GM04504 (cell line): ENCODE measurements around the gene TARBP1.
A peak's percentile ranks its signal among the peaks of the same experiment; 100 is the strongest.
"Not testable (repeated sequence)": the region's sequence is repeated elsewhere in the genome, so short reads cannot be mapped to it uniquely, and the experiment has no call there.

Source experiments
- DNase-seq: peaks from one replicate; pipeline ENCODE4 v3.0.0-alpha.2; 2012; ENCODE audit warnings: low read depth

Gene TARBP1

DNA sequence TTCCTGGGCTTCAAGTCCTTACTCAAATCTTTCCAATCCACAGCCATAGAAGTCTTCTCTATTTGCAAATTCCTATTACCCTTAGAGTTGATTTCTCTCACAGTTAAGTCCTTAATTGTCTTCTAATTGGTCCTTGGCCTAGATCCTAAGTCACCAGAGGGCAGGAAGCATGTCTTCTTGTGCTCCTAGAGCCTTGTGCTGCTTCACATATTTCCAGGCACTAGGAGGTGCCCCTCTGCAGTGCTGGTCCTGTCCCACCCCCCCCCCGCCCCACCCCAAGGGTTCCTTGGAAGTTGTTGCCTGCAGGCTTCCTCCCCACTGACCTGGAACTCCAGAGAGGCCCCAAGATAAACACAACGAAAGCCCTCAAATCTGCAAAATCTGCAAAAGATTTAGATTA lies 28.1 kb upstream of the TARBP1 start:
- no peak for DNase-seq

DNA sequence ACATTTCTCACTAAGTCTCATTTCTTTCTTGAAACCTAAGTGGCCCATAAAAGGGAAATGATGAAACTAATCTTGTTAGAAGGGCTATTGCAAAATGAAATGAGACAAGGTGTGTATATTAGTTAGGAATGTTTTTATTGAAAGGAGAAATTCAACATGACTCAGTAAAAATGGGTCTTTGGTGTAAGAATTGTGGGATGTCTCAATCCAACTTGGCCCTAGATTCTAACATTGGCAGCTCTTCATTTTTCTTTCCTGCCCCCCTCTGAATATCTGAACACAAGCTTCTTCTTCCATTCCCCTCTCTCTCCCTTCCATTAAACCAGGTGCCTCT lies 26.8 kb upstream of the TARBP1 start:
- DNase-seq = peak; percentile 54

DNA sequence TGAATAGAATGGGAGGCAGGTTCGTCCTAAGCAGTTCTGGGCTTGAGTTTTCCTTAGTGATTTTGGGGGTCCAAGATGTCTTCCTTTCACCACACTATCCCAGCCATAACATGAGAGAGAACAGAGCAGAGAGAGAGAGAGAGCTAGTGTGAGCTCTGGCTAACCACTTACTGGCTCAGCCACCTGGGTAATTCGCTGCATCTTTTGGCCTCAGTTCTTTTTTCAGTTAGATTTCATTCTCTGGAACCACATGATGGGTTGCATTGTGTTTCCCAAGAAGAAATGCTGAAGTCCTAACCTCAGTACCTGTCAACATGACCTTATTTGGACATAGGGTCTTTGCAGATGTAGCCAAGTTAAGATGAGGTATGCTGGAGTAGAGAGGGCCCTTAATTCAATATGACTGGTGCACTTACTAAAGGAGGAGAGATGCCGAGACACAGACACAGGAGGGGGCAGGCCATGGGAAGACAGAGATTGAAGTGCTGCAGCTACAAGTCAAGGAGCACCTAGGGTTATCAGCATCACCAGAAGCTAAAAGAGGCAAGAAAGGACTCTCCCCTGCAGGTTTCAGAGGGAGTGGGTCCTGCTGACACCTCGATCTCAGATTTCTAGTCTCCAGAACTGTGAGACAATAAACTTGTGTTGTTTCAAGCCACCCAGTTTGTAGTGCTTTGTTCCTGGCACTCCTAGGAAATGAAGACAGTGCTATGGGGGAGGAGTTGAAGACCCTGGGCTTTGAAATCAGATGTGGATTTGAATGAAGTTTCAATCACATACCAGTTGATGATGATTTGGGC lies 26.2 kb upstream of the TARBP1 start:
- no peak for DNase-seq

DNA sequence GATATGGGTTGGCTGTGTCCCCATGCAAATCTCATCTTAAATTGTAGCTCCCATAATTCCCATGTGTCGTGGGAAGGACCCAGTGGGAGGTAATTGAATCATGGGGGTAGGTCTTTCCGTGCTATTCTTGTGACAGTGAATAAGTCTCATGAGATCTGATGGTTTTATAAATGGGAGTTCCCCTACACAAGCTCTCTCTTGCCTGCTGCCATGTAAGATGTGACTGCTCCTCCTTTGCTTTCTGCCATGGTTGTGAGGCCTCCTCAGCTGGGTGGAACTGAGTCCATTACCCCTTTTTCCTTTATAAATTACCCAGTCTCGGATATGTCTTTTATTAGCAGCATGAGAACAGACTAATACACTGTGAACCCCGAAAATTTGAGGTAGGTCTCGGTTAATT lies 25.3 kb upstream of the TARBP1 start:
- DNase-seq = not testable (repeated sequence)

DNA sequence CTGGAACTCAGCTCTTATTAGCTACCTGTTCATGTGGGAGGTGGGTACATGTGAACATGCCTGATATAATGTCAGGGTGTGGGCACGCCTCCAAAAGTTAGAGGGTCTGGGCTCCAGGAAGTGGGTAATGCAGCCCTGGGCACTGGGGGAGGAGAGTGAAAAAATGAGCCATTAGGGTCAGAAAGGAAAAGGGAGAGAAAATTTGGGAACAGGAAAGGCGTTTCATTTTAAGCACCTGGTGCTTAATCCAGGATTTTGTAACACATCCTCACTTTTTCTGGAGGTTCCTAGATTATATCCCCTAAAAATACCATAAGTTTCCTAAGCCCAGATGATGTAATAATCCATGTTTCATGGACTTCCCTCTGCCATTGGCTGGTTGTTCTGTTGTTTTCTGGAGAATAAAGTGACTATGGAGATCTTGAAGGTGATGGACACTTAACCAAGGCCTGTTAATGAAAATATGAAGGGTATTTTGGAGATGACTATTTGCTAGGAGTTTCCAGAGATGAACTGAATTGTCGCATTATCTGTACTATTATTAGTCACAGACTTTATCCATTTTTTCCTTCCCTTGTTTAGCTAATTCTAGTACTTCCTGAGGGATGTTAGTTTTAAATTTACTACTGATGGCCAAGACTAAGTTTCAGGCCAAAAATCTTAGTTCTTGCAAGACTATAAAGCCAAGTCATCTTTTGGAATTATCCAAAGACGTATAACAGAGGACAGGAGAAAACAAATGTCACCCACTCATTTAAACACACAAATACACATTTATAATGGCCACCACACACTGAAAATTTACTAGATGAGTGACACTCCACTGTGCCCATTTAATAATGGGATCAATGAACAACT lies 24.4 kb upstream of the TARBP1 start:
- DNase-seq = no peak

DNA sequence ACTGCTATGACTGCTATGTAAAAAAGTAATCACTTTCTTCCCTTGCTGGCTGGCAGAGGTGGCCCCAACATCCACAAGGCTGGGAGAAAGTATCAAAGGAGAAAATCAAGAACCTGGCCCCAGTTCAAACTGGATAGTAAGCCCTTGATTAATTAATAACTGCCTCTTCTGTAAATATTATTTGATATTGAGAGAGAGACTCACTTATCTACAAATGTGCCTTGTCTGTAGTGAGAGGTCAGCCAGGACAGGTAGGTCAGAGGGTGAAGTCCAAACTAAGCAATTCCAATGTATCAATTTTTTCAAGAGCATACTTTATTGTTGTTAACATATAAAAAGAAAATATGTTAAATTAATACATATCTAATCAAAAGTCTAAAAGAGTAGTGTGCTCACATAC lies 23.8 kb upstream of the TARBP1 start:
- DNase-seq = no peak

DNA sequence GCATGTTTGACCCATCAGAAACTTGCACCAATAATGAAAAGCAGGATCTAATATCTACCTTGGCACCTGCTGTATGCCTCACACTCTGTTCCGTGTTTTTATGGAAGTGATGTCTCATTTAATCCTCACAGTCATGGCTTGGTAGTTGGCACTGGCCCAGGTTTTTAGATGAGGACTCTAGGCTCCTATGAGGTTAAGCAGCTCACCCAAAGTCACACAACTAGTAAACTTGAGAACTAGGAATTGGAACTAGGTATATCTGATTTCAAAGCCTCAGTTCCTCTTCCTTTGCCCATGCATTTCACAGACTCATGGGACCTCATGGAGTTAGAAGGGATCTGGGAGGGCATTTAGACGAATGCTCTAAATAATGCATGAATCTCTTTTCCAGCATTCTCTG lies 21.3 kb upstream of the TARBP1 start:
- no peak for DNase-seq

DNA sequence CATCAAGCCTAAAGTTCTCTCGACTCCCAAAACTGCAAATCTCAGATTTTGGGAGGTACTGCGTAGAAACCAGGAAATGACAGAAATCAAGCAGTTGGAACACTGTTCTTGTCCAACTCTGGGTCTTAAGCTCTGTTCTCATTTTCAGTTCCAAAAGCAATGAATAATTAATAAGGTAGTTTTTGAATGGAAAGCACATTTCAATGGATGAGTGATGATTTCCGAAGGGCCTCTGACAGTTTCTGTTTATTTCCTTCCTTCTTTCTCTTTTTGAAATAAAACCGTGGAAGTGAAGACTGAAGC lies 20.9 kb upstream of the TARBP1 start:
- DNase-seq = no peak

DNA sequence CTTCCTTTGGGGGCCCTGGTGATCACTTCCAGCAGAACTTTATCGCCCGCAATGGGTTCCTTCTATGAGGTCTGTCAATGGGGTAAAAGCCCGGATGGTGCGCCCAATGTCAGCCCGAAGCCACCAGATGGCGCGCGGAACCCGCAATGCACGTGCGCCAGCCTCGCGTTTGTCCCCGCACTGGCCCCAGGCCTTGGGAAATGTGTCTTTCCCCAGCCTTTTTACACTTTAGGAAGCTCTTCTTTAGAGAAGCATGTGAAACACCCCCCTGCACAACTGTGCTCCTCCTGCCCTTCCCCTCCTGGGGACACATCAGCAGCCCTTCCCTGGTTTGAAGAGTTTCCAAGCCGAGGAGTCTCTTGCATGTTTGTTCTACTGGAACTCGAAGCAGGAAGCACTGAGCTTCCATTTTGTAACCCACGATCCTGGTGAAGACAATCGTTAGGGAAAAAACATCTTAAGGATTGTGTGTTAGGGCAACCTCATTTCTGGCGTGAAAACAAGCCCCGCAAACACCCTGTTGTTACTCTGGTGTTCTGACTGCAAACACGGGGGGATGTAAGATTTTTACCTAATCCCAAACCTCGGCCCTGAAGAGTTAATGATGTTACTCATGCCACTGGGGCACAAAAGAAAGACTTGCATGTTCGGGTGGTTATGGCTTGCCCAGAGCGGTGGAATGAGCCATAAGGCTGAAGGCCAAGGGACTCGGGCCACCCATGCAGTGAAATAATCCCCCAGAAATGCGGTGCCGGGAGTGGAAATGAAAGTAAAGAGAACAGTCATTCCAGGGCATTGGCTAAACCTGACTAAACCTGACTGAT lies 20.4 kb upstream of the TARBP1 start:
- peak; percentile 83 for DNase-seq

DNA sequence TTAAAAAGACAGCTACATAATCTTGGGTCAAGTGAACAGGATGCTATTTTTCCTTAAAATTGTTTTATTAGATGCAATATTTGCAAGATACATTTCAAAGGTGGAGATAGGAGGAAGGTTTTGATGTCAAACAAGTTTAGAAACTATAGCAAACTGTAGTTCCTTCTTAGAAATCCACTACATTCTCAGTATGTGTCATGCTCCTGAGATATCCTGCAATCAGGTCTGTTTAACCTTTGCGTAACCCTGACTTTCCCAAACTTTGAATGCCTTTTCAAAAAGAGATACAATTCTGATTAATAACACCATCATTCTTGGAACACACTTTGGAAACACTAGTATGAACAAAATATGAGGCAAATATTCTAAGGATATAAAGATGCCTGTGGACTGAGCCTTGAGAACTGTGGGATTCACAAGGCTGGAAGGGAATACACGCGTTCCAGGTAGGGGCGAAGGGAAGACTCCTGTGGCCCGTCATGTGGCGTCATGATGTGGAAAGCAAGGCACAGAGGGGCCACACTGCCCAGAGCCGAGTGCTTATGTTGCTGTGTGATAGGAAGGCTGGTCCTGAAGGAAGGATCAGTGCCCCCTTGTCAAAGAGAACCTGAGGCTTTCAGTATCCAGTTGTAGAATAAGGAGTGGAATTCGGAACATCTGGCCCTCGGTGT lies 19.6 kb upstream of the TARBP1 start:
- no peak for DNase-seq

DNA sequence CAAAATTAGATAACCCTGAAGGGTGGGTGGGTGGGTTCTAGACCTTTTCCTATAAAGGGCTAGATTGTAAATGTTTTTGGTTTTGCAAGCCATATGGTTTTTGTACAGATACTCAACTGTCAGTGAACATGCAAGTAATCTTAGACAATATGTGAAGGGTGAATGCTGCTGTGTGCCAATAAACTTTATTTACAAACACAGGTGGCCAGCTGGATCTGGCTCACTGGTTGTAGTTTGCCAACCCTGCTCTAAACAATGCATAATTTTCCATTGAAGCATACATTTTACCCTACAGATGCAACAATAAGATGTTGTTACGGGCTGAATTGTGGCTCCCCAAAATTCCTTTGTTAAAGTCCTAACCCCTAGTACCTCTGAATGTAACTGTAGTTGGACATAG lies 18.6 kb upstream of the TARBP1 start:
- DNase-seq = no peak

DNA sequence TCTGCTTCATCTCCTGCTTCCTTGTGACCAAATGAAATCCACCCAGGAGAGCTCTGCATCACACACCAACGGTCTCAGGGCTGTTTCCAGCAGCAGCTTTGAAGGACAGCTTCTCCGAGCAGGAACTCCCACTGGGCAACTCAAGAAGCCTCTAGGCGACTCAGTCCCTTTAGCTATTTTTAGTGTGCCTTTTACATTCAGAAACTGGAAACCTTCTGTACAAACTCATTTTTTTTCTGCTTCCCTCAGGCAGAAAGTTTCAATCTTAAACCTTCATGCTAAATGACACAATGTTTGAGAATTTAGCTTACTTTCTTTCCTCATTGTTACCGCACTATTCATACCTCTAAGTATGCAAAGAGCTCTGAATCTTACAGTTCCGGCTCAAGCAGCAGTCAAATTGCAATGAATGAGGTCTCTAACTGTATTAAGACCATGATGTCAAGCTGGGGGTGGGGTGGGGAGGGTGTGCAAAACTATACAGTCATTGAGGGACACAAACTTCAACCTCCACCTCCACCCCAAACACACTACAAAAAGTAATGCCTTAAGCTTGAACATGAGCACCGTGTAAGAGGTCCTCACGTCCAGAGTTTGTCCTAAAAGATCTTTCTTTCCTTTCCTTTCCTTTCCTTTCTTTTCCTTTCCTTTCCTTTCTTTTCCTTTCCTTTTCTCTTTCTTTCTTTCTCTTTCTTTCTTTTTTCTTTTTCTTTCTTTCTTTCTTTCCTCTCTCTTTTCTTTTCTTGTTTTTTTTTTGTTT lies 16.4 kb upstream of the TARBP1 start:
- DNase-seq = peak; percentile 70

DNA sequence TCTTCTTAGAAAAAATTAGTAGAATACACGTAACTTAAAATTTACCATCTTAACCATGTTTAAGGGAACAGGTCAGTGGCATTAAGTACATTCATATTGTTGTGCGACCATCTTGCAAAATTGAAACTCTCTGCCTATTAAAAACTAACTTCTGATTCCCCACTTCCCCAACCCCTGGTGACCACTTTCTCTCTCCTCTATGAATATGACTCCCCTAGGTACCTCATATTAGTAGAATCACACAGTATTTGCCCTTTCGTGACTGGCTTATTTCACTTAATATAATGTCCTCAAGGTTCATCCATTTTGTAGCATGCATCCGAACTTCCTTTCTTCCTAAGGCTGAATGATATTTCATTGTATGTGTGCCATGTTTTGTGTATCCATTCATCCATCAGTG lies 15.1 kb upstream of the TARBP1 start:
- DNase-seq = no peak

DNA sequence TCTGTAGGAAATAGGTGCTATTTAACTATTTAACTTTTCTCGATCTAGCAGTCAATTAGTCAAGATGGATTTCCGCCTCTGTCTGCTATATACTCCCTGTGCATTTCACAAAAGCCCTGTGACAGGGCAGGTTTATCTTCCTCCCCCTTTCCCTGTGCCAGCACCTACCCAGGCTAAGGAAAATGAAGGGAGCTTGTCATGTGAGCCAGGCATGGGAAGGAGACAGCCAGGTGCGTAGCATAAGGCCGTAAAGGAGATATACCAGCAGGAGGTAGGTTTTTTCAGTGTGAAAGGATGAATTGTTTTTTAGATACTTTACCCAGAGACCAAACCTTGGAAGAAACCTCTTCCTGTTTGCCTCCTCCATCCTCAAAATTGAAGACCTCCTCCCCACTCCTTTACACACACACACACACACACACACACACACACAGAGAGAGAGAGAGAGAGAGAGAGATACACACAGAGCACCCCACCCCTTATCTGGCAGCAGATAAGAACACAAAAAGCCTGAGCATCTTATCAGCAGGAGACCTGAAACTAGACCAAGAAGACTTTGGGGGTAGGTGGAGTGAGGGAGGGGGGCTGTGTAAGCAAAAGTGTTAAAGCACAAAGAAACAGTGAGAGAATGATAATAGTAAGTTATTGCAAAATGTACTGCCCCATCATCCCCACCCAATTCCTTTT lies 12.0 kb upstream of the TARBP1 start:
- no peak for DNase-seq

DNA sequence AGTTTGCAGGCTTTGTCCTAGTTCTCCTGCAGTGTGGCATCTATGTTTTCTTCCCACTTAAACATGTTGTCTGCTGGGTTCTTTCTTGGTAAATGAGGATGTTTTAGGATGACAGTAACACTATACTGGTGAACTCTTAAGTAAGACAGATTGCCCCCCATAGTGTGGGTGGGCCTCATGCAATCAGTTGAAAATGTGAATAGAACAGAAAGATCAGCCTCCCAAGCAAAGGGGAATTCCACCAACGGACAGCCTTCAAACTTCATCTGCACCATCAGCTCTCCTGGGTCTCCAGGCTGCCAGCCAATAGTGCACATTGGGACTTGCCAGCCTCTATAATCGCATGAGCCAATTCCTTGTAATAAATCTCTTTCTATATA lies 10.7 kb upstream of the TARBP1 start:
- no peak for DNase-seq

DNA sequence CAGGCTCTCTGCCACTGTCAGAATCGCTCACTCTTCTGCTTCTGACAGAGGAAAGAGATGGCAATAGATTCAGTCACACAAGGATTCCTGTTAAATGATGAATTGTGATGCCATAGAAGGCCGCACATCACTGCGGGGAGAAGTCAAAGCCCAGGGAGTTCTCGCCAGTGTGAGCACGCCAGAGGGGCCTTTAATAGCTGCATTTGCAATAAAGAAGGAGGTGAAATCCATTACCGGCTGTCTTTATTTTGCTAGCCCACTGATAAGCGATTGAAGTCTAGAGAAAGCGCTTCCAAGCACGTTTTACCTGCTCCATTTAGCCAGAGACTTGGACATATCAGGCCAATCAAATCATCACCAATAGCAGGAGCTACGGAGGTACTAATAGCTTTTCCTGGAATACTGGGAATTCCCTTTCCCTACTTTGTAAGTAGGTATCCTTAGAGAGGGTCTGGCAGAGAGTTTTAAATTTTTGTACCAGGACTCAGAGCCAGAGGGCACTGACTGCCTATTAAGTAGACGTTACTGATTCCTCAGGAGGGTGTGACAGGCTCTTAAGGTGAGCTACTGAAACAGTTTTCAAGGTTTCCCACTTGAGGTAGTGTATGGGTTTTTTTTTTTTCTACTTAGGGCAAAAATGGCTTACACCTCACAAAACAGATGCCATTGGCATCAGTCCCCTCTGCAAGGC lies 10.2 kb upstream of the TARBP1 start:
- DNase-seq = no peak

DNA sequence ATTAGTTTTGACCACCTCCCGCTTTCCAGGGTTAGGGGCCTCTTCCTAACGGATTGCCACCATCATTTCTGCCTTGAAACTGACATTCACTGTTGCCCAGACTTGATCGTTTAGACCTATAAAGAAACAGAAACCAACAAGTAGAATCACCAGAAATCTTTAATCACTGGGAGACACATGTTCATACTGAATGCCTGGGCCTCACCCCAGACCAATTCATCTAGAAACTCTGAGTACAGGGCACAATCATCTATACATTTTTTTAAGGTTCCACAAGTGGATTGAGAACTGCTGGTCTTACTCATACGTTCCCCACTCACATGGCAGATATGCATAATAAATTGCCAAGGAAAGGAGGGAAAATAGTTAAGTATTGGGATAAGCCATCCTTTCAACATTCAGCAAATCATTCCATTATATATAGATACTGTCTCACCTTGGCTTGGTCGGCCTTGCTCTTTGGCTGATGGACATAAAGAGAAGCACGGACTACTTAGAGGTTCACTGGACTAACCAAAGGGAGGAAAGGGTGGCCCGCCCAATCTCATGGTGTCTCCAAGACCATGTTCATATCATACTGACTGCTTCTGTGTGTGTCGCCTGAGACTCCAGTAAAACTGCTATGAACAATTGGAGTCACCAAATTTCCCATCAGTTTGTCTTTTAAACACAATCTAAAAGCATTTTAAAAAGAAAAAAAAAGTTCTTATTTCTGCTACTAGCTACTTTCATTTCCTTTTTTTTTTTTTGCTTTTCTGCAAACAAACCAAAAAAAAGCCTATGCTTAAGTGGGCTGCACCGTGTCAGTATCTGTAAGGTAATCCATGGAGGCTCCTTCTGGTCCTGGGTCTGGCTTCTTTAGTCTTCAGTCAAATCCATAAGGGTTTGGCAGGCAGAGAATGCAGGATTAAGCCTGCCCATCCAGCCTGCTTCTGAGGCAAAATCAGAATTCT lies 9.4 kb upstream of the TARBP1 start:
- no peak for DNase-seq

DNA sequence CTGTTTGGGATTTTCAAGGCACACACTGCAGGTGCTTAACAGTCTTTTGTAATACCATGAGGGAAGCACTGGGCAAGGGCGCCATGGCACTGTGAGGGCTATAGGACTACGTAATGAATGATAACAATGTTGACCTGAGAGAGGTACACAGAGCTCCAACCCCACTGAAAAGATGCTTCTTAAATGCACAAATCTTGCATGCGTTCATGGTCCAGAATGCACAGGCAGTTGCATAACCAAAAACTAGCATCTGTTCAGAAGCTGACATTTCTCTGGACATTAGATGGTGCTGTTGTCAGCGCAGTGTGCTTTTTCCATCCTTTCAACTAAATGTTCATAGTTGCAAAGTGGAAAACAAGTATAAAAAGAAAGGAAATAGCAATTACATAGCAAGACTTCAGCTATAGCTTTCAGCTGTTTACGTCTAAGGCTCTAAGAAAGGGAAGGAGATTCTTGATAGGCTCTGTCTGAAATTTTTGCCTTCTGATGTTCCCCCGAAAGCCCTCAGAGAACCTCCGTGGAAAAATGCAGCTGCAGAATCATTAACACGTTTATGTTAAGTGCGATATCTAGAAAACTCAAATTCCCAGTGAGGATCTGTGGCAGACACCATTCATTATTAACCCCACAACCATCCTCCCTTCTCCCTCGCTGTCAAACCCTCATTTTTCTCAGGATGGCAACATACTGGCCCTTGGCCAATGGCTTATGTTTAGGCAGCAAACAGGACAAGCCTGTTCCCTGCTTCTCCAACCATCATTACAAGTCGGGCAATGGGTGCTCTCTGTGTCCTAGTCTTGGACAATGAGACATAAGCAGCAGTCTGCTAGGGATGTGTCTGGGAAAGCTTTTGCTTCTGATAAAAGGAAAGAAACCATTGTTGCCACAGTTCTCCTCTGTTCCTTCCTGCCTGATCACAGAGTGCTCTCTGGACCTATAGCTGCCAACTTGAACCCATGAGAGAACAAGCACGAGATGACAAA lies 8.2 kb upstream of the TARBP1 start:
- DNase-seq = peak; percentile 67
